Astrocyte (in vitro differentiated cells and primary cell): ENCODE results near the gene LIPE. TPM values are rescaled to one million over a fixed set of nuclear protein-coding genes. Genes with fewer than 3 reads are reported as not detected.

Source experiments
- DNase-seq: peaks from one replicate; pipeline ENCODE4 v3.0.0-alpha.2; 2010; ENCODE audit warnings: low read depth
- FAIRE-seq: peaks from 2 replicates; lab custom pipeline; 2011; peaks lifted over from hg19 to GRCh38; lab: Jason Lieb, UNC
- H2AFZ ChIP-seq: 2 replicates; pipeline ENCODE4 v1.6.0; 2012; ENCODE audit warnings: low read depth, low read length, inconsistent platforms
- H3K27ac ChIP-seq: 2 replicates; pipeline ENCODE4 v1.5.1; 2011; ENCODE audit warnings: low read depth, low read length, inconsistent platforms
- H3K27me3 ChIP-seq: 2 replicates; pipeline ENCODE4 v1.6.0; 2011; ENCODE audit warnings: low read length, inconsistent platforms; ENCODE audit not compliant: insufficient read depth
- H3K36me3 ChIP-seq: 2 replicates; pipeline ENCODE4 v1.5.1; 2011; ENCODE audit warnings: low read length, inconsistent platforms; ENCODE audit not compliant: insufficient read depth
- H3K4me1 ChIP-seq: 2 replicates; pipeline ENCODE4 v1.5.1; 2011; ENCODE audit warnings: low read length, inconsistent platforms; ENCODE audit not compliant: insufficient read depth
- H3K4me2 ChIP-seq: 2 replicates; pipeline ENCODE4 v1.6.0; 2012; ENCODE audit warnings: low read length, inconsistent platforms
- H3K4me3 ChIP-seq: 2 replicates; pipeline ENCODE4 v1.5.1; 2011; ENCODE audit warnings: low read depth, mild to moderate bottlenecking, low read length, inconsistent platforms; ENCODE audit not compliant: insufficient read depth
- H3K79me2 ChIP-seq: 2 replicates; pipeline ENCODE4 v1.6.0; 2012; ENCODE audit warnings: mild to moderate bottlenecking, low read length, inconsistent platforms; ENCODE audit not compliant: insufficient read depth
- H3K9ac ChIP-seq: 2 replicates; pipeline ENCODE4 v1.6.0; 2012; ENCODE audit warnings: mild to moderate bottlenecking, low read length, inconsistent platforms
- H3K9me3 ChIP-seq: 2 replicates; pipeline ENCODE4 v1.5.1; 2012; ENCODE audit warnings: low read depth, mild to moderate bottlenecking, low read length, inconsistent platforms; ENCODE audit not compliant: insufficient read depth
- H4K20me1 ChIP-seq: 2 replicates; pipeline ENCODE4 v1.6.0; 2012; ENCODE audit warnings: low read length, inconsistent platforms; ENCODE audit not compliant: insufficient read depth
- H3K27ac Mint-ChIP-seq: one replicate; pipeline ENCODE4 v1.8.0; 2021; ENCODE audit warnings: mild to moderate bottlenecking, mixed read lengths; ENCODE audit not compliant: unreplicated experiment
- H3K27me3 Mint-ChIP-seq: one replicate; pipeline ENCODE4 v1.8.0; 2021; ENCODE audit warnings: low read depth, mixed read lengths; ENCODE audit not compliant: unreplicated experiment
- H3K36me3 Mint-ChIP-seq: one replicate; pipeline ENCODE4 v1.8.0; 2021; ENCODE audit warnings: low read depth, mixed read lengths; ENCODE audit not compliant: unreplicated experiment
- H3K4me1 Mint-ChIP-seq: one replicate; pipeline ENCODE4 v1.8.0; 2021; ENCODE audit warnings: low read depth, mixed read lengths; ENCODE audit not compliant: unreplicated experiment
- H3K4me3 Mint-ChIP-seq: one replicate; pipeline ENCODE4 v1.8.0; 2021; ENCODE audit warnings: mild to moderate bottlenecking, moderate library complexity, mixed read lengths; ENCODE audit not compliant: unreplicated experiment
- H3K9me3 Mint-ChIP-seq: one replicate; pipeline ENCODE4 v1.8.0; 2021; ENCODE audit warnings: mild to moderate bottlenecking, mixed read lengths; ENCODE audit not compliant: unreplicated experiment
- EZH2 ChIP-seq: IDR thresholded peaks from 2 replicates; pipeline ENCODE4 v1.6.1; 2012; ENCODE audit warnings: mild to moderate bottlenecking, low read length, inconsistent platforms; ENCODE audit not compliant: insufficient read depth
- total RNA-seq: library from RNA; stranded (reverse); gene quantifications from 2 replicates; pipeline ENCODE4 v1.2.1, GENCODE V29; 2021
- TF ChIP-seq, protein P1 (sequence below): IDR thresholded peaks from 2 replicates; pipeline ENCODE4 v1.5.1; 2011; ENCODE audit warnings: low read depth, mild to moderate bottlenecking, inconsistent platforms, low read length, moderate library complexity; ENCODE audit not compliant: insufficient read depth

The LIPE gene
- total RNA-seq, 1 donor from 2014 or later, result 2.0 TPM

DNA sequence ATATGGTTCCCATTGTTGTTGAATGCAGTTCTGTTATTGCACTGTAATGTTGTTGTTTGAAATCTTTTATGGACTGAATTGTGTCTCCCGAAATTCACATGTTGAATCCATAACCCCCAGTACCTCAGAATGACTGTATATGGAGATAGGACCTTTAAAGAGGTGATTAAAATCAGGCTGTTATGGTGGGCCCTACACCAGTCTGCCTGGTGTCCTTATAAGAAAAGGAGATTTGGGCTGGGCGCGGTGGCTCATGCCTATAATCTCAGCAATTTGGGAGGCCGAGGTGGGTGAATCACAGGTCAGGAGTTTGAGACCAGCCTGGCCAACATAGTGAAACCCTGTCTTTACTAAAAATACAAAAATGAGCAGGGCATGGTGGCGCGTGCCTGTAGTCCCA, 8.1 kb upstream of the LIPE start:
- H3K4me3 Mint-ChIP-seq, result no peak overlapping the region
- no peak overlapping the region for H3K9ac ChIP-seq
- FAIRE-seq (no peak), DNase-seq (no peak)
- no peak overlapping the region for H3K4me2 ChIP-seq
- no peaks in the 10 kb centered on the region for H3K27me3 Mint-ChIP-seq
- no peaks in the 10 kb centered on the region for H3K4me1 Mint-ChIP-seq
- no peaks in the 10 kb centered on the region for H3K36me3 ChIP-seq
- H4K20me1 ChIP-seq, result no peaks in the 10 kb centered on the region
- H3K9me3 Mint-ChIP-seq, result no peaks in the 10 kb centered on the region
- H3K36me3 Mint-ChIP-seq, result no peaks in the 10 kb centered on the region
- H3K27ac ChIP-seq, result no peak overlapping the region
- no peaks in the 10 kb centered on the region for H3K9me3 ChIP-seq
- no peak overlapping the region for H2AFZ ChIP-seq
- H3K4me3 ChIP-seq, result no peak overlapping the region
- no peaks in the 10 kb centered on the region for H3K4me1 ChIP-seq
- no peaks in the 10 kb centered on the region for H3K79me2 ChIP-seq
- TF ChIP-seq, protein P1, sequence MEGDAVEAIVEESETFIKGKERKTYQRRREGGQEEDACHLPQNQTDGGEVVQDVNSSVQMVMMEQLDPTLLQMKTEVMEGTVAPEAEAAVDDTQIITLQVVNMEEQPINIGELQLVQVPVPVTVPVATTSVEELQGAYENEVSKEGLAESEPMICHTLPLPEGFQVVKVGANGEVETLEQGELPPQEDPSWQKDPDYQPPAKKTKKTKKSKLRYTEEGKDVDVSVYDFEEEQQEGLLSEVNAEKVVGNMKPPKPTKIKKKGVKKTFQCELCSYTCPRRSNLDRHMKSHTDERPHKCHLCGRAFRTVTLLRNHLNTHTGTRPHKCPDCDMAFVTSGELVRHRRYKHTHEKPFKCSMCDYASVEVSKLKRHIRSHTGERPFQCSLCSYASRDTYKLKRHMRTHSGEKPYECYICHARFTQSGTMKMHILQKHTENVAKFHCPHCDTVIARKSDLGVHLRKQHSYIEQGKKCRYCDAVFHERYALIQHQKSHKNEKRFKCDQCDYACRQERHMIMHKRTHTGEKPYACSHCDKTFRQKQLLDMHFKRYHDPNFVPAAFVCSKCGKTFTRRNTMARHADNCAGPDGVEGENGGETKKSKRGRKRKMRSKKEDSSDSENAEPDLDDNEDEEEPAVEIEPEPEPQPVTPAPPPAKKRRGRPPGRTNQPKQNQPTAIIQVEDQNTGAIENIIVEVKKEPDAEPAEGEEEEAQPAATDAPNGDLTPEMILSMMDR, result no peak
- TF ChIP-seq EZH2, result no peak
- H3K27me3 ChIP-seq, result no peaks in the 10 kb centered on the region
- H3K27ac Mint-ChIP-seq, result no peak overlapping the region

- H2AFZ ChIP-seq, result no peak overlapping the region
- H3K4me3 ChIP-seq, result no peak overlapping the region
- no peak overlapping the region for H3K9ac ChIP-seq
- FAIRE-seq (no peak), DNase-seq (no peak)
- no peaks in the 10 kb centered on the region for H3K4me1 Mint-ChIP-seq
- H3K36me3 Mint-ChIP-seq, result no peaks in the 10 kb centered on the region
- no peaks in the 10 kb centered on the region for H3K27me3 Mint-ChIP-seq
- H4K20me1 ChIP-seq, result no peaks in the 10 kb centered on the region
- H3K27ac Mint-ChIP-seq, result no peak overlapping the region
- no peaks in the 10 kb centered on the region for H3K9me3 Mint-ChIP-seq
- no peaks in the 10 kb centered on the region for H3K79me2 ChIP-seq
- no peak overlapping the region for H3K27ac ChIP-seq
- H3K4me3 Mint-ChIP-seq, result no peak overlapping the region
- TF ChIP-seq EZH2, result no peak
- TF ChIP-seq, protein P1, result peak; percentile 29
- no peaks in the 10 kb centered on the region for H3K9me3 ChIP-seq
- H3K4me2 ChIP-seq, result no peak overlapping the region
- no peaks in the 10 kb centered on the region for H3K27me3 ChIP-seq
- H3K36me3 ChIP-seq, result no peaks in the 10 kb centered on the region
- H3K4me1 ChIP-seq, result no peaks in the 10 kb centered on the region
These were observed 6.5 kb upstream of the LIPE start for GRCh38 chr19:42433503-42434260.

DNA sequence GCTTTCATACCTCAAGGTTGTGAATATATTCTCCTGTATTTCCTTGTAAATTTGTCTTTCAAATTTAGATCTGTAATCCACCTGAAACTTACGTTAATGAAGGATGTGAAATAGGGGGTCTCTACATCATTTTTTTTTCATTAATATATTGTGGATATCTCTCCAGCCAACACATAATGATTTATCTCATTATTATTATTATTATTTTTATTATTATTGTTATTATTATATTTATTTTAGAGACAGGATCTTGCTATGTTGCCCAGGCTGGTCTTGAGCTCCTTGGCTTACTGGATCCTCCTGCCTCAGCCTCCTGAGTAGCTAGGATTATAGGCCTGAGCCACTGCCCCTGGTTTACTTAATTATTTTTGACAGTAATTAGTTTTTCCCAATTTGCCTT, 4.3 kb upstream of the LIPE start:
- Histone ChIP-seq H3K27me3 (peaks cover 2% of the 10 kb centered on the region), H3K36me3 (no peaks in the 10 kb centered on the region), H3K4me2 (no peak overlapping the region), H2AFZ (no peak overlapping the region), H3K9me3 (no peaks in the 10 kb centered on the region), H3K4me1 (no peaks in the 10 kb centered on the region), H3K27ac (no peak overlapping the region), H3K4me3 (no peak overlapping the region), H3K9ac (no peak overlapping the region), H3K79me2 (no peaks in the 10 kb centered on the region), H4K20me1 (no peaks in the 10 kb centered on the region)
- DNase-seq, result no peak
- no peaks in the 10 kb centered on the region for H3K4me1 Mint-ChIP-seq
- TF ChIP-seq, protein P1, result no peak
- TF ChIP-seq EZH2, result no peak
- no peak overlapping the region for H3K27ac Mint-ChIP-seq
- H3K9me3 Mint-ChIP-seq, result no peaks in the 10 kb centered on the region
- H3K36me3 Mint-ChIP-seq, result no peaks in the 10 kb centered on the region
- H3K27me3 Mint-ChIP-seq, result no peaks in the 10 kb centered on the region
- FAIRE-seq, result no peak
- no peak overlapping the region for H3K4me3 Mint-ChIP-seq
